ENCODE results near the gene TBL1X. TPM values are rescaled to one million over a fixed set of nuclear protein-coding genes. Genes with fewer than 3 reads are reported as not detected.

Gene TBL1X
- total and polyA plus RNA-seq, 2 of the 8 experiments (the other 6 are each of a cell fraction or from before 2014, with no cell fraction given): 13.3 to 25.6 TPM

- Histone ChIP-seq H3K4me3 (ENCODE audit: extremely low read depth in 1 of 4, insufficient read depth in 2 of 4, low read depth in 3 of 4, low read length in 4 of 4) (no peak overlapping the region), H3K4me1 (replicated peaks in 1 of 4; ENCODE audit: control insufficient read depth in 3 of 4, insufficient read depth in 4 of 4, low read length in 3 of 4) (peaks cover 0 to 3% (median 2%) of the 10 kb centered on the region in 4 experiments; a peak in 2 of 7 replicates), H3K56ac (replicated peaks; ENCODE audit: insufficient read length, low read depth, low read length) (no peak overlapping the region), H4K91ac (replicated peaks; ENCODE audit: insufficient read length, low read length) (no peak overlapping the region), H2BK20ac (ENCODE audit: low read length) (no peak overlapping the region), H3K18ac (ENCODE audit: extremely low read depth, low read length) (no peak overlapping the region), H2AFZ (ENCODE audit: low read length) (no peak overlapping the region), H3K36me3 (ENCODE audit: control insufficient read depth in 2 of 4, insufficient read depth in 4 of 4, low read length in 3 of 4) (no peaks in the 10 kb centered on the region), H3K14ac (ENCODE audit: insufficient read length) (no peak overlapping the region), H2BK120ac (replicated peaks; ENCODE audit: low read depth, low read length) (no peak overlapping the region), H4K5ac (ENCODE audit: insufficient read length, low read depth, low read length) (no peak overlapping the region), H3K4me2 (ENCODE audit: insufficient read depth in 1 of 2, low read depth in 2 of 2, low read length in 2 of 2) (no peak overlapping the region), H2AK5ac (ENCODE audit: low read depth, low read length) (no peak overlapping the region), H3K23me2 (ENCODE audit: low read depth, low read length) (no peaks in the 10 kb centered on the region), H3K79me1 (ENCODE audit: low read depth, low read length) (no peaks in the 10 kb centered on the region; the same call in 1 of the 2 replicates), H2BK15ac (ENCODE audit: low read length) (no peak overlapping the region), H3K9me3 (ENCODE audit: insufficient read depth in 2 of 2, low read depth in 1 of 2, low read length in 1 of 2) (no peaks in the 10 kb centered on the region), H3K79me2 (ENCODE audit: control insufficient read depth in 1 of 2, insufficient read depth in 2 of 2, low read length in 2 of 2) (peaks cover 0 to 12% of the 10 kb centered on the region in 2 experiments; a peak in 3 of 4 replicates), H3K23ac (ENCODE audit: insufficient read length) (no peak overlapping the region), H4K20me1 (replicated peaks in 1 of 2; ENCODE audit: control insufficient read depth in 1 of 2, insufficient read depth in 2 of 2, low read length in 2 of 2) (peaks cover 0 to 3% of the 10 kb centered on the region in 2 experiments), H3K27ac (ENCODE audit: low read depth, low read length) (no peak overlapping the region), H4K8ac (ENCODE audit: extremely low read depth, insufficient read depth, low read length) (no peak overlapping the region), H2BK5ac (ENCODE audit: low read depth, low read length) (no peak overlapping the region), H2BK12ac (ENCODE audit: low read depth, low read length) (no peak overlapping the region), H3K4ac (replicated peaks; ENCODE audit: insufficient read length, low read depth, low read length) (no peak overlapping the region), H3K27me3 (replicated peaks in 1 of 4; ENCODE audit: control insufficient read depth in 3 of 4, extremely low read depth in 1 of 4, insufficient read depth in 3 of 4, low read length in 3 of 4) (no peaks in the 10 kb centered on the region), H3K9ac (replicated peaks in 1 of 4; ENCODE audit: extremely low read depth in 1 of 4, low read depth in 3 of 4, low read length in 3 of 4) (no peak overlapping the region)
- ChIA-PET CTCF (ENCODE audit: partially characterized antibody) (interaction anchor here (1.3 kb wide), 1 partner anchor 77 kb away, joined by 3 read pairs; no protein-coding TSS in a partner anchor), POLR2A (ENCODE audit: partially characterized antibody) (interaction anchor here (0.8 kb wide), 1 partner anchor 23 kb away, joined by 3 read pairs; no protein-coding TSS in a partner anchor)
- DNase-seq (ENCODE audit: low read depth in 1 of 2, low spot score in 2 of 2) (no peak), FAIRE-seq (no peak)
- 82% methylated on average over 10 of the region's 12 CpGs; no CpG with 5 or more reads in 1 of the 2 experiments for WGBS, 2 experiments (ENCODE audit: extremely low coverage in 1 of 2, insufficient coverage in 1 of 2, insufficient read length in 1 of 2, insufficient replicate concordance in 2 of 2, low coverage in 1 of 2, low lambda C conversion rate in 2 of 2, missing lambda C conversion rate in 1 of 2)
- TF ChIP-seq EZH2 (IDR thresholded peaks at IDR 0.05; ENCODE audit: low read depth, low read length, severe bottlenecking) (no peak), BACH1 (IDR thresholded peaks at IDR 0.05; ENCODE audit: low read length) (no peak), NANOG (IDR thresholded peaks at IDR 0.05; ENCODE audit: insufficient read depth, low read depth, low read length, poor library complexity, severe bottlenecking) (no peak), FOSL1 (IDR thresholded peaks at IDR 0.05; ENCODE audit: insufficient read depth, low read depth, low read length) (no peak)
- TF ChIP-seq, protein P1, sequence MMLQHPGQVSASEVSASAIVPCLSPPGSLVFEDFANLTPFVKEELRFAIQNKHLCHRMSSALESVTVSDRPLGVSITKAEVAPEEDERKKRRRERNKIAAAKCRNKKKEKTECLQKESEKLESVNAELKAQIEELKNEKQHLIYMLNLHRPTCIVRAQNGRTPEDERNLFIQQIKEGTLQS (IDR thresholded peaks at IDR 0.05; ENCODE audit: insufficient read depth, low read depth, low read length): no peak
These were observed 77.9 kb downstream of the TBL1X start for GRCh38 chrX:9542761-9543111.

Measured in H1 (cell line).